Measurements from ENCODE around the gene RAB30.

GRCh38 chr11:83009999-83010398 lies 61.7 kb downstream of the RAB30 start:
- no peak for TF ChIP-seq CTCF (IDR thresholded peaks at IDR 0.05)
- TF ChIP-seq POLR2A (IDR thresholded peaks at IDR 0.05): no peak

Measured in gastroesophageal sphincter (tissue), 3 donors.